HT-29 (cell line): Measurements from ENCODE around the gene CLNK. TPM values are rescaled to one million over a fixed set of nuclear protein-coding genes. Genes with fewer than 3 reads are reported as not detected.

ENCODE experiments used
- DNase-seq: peaks from one replicate; pipeline ENCODE4 v3.0.0-alpha.2; 2015; ENCODE audit warnings: low spot score
- total RNA-seq: library from RNA; depleted of rRNA; stranded (reverse); fragments of >200 nt; shearing (Covaris generic); gene quantifications from 2 replicates; pipeline ENCODE4 v1.2.3, GENCODE V29; 2014

Gene CLNK
- total RNA-seq, 1 experiment from 2014 or later, result not detected

DNA sequence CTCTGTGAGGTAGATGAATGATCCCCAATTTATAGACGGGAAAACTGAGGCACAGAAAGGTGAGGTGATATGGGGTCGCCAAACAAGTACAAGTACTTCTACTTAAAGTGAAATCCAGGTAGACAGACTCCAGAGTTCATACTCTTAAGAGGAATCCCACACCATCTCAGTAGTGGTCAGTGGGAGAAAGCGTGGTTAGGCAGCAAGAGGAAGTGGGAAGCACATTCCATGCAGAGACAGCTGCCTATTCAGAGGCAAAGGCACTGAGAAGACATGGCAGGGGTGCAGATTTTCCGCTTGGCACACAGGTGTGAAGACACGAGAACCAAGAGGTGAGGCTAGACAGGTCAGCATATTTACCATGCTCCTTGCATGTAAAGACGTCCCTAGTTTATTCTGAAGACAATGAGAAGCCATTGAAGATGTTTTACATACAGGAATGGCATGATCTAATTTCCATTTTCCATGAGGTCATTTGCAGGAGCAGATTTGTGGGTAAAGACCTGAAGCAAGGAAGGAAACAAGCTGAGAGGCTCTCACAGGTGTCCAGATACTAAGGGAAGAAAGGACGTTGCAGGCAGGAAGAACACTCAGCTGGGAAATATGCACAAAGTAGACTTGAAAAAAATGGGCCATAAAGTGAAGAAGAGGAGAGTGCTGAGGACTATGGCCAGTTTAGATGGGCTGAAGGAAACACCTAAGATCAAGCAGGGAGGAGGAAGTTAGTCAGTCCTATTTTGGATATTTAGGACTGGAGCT is 17.3 kb upstream of the CLNK start:
- no peak for DNase-seq

DNA sequence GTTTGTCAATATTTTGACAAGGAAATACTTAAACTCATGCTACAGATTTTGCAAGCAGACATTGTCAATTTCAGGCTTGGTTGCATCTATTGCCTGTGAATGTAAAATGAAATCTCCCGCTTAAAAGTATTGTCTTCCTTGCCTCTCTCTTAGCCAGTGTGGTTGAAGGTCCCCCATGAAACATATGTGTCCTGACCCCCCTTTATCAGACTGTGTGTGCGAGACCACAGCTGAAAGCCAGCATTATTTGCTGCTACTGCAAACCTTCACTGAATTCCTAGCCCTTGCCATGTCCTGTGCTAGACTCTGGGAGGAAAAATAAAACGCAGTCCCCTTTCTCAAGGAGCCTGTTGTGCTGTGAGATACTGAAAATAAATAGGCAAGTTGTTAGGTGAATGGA is 16.6 kb upstream of the CLNK start:
- no peak for DNase-seq

DNA sequence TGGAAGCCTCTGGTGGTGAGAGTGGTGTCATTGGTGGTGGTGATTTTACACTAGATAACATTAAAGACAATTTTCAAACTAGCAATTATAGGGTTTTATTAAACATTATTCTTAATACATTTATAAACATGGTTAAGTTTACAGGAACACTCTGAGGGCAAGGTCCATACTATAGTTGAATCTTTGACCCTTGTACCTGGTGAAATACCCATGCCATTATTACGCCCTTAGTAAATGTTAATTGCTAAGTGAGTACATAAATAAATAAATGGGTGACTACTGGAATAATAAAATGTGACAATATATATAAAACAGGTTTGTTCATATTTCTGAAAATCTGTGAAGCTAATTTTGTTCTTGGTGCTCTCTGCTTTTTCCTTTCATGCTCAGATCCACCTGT is 13.6 kb upstream of the CLNK start:
- DNase-seq, result peak; percentile 24

DNA sequence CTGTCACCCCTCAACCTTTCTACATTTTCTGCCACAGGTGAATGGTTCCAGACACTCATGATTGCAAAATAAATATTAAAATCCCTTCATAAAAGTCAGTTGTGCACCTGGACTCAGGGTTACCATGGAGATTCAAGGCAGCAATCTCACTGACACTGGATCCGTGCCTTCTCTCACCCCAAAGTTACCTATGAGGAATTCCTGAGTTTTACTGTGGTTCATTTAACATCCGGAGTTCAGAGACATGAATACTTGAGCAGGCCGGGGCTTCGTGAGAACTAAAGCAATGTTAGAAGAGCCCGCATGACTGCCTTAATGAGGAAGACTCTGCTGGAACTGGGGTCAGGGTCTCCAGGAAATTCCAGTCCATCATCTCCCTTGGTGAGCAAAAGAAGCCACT is 12.5 kb upstream of the CLNK start:
- no peak for DNase-seq

DNA sequence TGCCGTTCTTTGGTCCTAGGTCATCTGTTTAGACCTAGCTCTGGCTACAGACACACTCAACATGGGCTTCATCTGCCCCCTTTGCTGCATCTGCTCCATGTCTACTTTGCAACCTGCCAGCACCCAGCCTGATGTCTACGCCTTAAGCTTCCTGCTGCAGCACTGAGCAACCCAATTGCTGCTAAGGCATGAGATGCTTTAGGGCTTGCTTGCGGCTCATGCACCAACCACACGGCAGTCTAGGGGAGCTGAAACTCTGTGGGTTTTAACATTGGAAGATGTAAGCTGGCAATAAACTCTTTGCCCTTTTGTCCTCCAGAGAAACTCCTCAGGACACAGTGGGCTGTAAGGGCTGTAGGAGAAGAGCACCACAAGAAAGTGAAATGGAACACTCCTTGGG is 11.7 kb upstream of the CLNK start:
- no peak for DNase-seq

DNA sequence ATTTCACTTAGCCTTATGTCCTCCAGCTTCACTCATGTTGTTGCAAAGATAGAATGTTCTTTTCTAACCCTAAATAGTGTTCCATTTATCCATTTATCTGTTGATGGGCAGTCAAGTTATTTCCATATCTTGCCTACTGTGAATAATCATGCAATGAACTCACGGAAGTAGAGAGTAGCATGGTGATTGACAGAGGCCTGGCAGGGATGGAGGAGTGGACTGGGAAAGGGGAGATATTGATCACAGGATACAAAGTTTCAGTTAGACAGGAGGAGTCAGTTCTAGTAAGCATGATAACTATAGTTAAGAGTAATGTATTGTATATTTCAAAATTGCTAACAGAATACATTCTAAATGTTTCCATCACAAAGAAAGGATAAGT is 10.3 kb upstream of the CLNK start:
- peak; percentile 25 for DNase-seq

DNA sequence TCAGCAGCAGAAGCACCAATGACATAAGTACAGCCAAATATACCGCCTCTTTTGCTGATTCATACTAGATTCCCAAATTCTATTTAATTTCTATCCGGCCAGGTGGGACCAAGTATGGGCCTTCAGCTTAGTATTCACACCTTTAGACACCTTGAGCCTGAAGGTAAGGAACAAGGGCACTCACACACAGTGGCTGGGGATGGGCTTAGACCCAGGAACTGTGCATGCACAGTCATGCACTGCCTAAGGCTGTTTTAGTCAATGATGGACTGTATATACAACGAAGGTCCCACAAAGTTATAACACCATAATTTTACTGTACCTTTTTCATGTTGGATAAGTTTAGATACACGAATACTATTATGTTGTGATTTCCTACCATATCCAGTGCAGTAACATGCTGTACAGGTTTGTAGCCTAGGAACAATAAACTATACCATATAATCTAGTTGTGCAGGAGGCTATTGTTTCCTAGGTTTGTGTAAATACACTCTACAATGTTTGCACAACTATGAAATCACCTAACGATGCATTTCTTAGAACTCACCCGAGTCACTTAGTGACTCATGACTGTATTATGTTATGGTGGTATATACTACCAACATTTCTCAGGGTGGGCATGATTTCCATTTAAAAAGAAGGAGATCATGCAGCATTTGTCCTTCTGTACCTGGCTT is 9.7 kb upstream of the CLNK start:
- peak; percentile 41 for DNase-seq

DNA sequence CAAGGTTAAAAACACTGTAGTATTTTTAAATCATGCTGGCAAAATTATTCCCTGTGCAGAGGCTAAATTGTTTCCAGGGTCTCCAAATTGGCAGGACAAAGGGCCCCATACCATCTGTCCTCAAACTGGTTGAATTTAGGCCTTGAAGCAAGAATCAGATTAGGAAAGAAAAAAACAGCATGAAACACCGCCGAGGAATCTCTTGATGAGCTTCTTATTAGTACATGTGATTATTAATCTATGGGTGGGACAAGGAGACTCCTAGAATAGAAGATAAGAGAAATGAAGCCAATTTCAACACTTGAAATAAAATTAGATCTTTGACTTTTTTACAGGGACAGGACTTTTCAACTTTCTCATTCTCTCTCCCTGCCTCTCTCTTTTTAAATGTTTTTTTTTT is 7.1 kb upstream of the CLNK start:
- DNase-seq, result no peak

DNA sequence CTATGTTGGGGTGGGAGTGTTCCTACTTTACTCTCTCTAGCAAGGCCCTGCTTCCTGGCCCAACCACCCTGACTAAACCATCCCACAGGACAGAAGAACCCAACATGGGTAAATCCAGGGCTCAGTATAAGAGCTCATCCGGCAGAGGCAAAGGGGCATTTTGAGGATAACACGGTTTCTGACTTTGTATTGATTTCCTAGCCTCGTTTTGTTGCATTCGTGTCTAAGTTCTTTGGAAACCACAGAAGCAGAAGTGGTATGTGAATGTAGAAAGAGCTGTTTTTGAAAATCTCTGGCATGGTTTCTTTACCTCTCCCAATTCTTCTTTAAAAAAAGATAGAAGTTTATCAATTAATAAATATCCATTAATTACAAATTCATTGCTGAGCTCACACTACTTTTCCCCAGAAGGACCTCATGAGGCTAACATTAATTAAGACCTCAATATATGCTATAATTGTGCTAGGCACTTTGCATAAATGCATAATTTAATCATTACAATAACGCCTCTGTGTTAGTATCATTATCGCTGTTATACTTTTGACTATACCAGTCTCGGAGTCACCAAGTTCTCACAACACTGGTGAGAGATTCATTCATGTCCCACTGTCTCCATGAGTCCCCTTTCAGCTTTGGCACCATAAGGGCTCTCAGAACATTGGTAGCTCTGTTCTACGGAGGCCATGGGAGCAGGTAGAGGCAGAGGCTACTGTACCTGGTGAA is 5.8 kb upstream of the CLNK start:
- DNase-seq, result no peak

DNA sequence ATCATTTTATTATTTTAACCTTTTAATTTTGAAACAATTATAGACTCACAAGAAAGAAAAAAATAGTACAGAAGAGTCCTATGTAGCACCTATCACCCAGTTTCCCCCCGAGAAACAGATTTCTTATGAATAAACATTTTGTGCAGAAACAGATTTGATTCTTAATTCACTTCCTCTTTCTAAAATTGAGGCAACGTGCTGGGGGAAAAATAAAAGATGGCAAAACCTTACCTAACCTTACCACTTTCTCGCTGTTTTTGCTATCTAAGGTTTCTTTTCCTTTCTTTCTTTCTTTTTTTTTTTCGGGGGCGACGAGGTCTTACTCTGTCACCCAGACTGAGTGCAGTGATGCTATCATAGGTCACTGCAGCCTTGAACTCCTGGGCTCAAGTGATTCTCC is 4.3 kb upstream of the CLNK start:
- no peak for DNase-seq

DNA sequence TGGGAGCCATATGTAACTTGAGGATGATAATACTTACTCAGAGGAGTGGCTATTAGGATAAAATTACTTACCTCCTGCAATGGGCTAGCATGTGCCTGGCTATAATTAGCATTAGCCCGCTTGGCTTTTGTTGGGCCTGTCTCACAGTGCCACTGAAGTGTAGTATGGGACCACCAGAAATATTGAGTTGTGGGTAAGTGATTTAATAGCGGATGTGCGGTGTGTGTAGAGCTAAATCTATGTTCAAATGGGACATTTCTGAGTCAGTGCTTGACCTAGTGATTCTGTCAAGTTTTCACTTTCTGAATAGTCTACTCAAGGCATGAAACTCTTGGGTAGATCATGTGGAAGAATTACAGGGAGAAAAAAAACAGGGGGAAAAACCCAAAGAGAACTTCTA is 3.5 kb upstream of the CLNK start:
- DNase-seq, result no peak

DNA sequence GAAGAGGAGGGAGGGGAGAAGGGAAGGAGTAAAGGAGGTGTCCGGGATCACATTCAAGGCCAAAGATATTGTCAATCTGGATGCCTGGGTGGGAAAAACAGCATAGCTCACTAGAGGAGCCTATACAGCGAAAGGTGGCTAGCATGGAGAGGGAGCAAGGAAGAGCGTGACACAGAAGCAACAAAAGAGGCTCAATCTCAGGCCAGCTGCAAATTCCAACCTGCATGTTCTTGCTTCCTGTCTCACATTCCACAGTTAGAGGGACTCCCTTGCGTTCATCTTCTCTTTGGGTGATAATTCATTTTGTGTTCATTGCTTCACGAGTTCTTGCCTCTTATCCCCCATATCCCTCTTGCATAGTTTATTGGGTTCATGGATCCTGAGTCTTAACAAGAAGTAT is 3.0 kb upstream of the CLNK start:
- DNase-seq, result no peak

DNA sequence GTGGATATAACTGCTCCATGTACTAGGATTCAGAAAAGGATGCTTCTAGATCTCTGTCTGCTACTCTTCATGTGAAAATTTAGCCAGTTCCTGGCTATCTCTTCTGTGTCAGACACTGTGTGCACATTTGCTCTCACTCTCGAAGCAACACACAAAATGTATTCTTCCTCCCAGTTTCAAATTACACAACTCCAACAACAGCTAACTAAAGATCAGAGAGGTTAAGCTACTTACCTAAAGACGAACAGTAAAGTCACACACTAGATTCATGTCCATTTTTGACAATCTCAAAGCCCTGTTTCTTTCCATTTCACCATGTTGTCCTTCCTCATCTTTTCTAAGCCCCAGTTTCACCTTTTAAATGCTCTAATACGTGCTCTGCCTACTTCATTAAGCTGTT is 2.2 kb downstream of the CLNK start:
- DNase-seq, result no peak

DNA sequence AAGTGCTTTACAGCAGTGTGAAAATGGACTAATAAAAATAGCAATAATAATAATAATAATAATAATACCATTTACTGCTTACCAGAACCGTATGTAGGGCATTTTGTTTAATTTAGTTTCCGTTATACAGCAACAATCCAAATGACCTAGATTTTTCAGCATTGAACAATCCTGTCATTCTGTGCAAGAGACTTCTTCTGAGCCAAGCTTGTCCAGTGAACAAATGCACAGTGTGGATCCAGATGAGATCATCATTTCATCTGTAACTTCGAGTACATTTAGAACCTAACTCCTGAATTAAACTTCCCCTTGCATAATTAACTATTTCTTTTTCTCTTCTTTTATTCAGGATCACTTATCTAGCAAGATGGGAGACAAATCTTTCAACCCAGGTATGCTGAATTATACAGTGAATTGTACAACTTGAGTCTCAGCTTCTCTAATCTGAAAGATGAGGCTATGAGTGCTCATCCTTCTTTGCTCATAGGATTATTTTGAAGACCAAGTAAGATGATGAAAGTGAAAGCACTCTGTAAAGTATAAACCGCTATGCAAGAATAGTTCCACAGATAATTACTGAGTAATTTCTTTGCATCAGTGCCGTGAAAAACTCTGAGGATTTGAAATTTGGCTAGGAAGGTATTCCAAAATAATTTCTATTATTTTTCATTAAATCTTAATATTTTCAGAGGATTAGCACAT is 6.6 kb downstream of the CLNK start:
- DNase-seq, result no peak

DNA sequence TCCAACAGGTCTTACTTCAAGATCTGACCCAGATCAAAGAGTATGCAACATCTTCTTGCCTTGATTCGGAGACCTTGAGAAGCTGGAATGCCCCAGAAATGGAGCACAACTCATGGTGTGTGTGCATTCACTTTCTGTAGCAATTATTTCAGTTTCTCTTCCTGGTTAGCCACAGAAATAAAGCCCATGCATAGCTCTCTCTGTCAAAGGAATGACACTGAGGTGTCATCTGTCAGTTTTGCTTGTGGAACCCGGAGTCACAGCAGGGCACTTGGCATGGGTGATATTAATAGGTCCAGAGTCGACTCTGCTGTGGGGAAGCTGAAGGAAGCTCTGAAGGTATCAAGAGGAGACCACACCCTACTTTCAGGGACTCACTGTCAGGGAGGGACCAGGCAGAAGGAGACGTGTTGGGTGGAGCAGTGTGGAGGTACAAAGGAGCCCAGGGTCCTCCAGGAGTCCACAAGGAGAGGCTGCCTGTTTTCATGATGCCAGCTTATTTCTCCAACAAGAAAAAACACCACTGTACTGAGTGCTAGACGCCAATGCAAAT is 10.7 kb downstream of the CLNK start:
- no peak for DNase-seq

DNA sequence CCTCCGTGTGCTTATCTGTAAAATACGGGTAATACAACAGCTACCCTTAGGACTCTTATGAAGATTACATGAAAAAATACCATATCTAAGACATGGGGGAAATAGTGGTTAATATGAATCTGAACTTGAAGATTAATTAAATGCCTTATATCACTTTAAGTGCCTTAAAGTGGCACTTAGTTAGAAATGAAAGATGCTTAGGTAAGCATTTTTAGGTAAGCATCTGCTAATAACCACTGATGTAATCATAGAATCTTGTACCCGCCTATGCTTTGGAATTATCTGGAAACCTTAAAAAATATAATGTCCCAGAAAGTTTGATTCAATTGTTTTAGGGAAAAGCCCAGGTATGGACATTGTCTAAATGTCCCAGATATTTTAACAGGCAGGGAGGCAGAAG is 12.2 kb downstream of the CLNK start:
- no peak for DNase-seq

DNA sequence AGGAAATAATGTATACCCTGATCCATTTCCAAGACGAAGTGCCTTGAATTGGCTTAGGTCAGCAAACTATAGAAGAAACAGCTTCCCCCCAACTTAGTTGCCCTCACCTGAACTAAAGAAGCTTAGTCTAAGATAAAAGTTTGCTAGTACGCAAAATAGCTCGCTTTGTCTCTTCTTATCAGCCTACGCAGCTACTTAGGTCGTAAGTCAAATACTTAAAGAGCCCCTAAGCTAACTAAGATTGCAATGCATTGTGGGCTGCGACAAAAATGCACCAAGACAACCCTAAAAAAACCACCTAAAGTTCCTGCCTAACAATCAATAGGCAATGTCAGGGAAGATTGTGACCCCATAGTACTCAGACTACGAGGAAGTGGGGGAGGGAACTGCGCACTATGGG is 12.8 kb downstream of the CLNK start:
- no peak for DNase-seq

DNA sequence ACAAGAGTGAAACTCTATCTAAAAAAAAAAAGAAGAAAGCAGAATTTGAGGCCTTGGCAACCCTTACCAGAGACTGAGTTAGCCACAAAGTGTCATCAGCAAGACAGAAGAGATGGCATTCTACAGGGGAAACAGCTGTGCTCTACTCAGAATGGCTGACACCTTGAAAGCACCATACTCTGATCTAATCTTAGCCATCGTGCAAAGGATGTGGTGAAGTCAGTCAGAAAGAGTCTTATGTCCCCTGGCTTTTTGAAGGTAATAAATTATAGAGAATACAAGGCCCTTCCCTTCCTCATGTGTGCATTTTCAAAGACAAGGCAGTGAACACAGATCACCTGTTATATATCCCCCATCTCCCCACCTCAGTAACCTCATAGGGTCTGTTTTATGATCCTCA is 13.2 kb downstream of the CLNK start:
- DNase-seq, result no peak

DNA sequence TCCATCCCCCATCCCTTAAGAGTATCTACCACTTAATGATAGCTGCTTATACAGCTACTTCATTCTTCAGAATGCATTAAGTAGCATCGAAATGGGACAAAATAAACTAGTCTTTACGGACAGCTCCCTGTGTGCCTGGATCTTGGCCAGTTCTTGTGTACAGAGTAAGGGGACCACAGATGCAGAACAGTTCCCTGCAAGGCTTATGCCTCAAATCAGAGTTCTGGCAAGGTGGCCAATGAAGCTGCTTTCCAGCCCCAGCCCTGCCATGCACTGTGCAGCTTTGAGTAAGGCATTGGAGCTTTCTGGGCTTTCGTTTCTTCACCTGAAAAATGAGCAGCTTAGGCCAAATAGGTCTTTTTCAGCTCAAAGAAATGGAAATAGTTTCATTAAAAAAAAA is 14.2 kb downstream of the CLNK start:
- DNase-seq, result no peak

DNA sequence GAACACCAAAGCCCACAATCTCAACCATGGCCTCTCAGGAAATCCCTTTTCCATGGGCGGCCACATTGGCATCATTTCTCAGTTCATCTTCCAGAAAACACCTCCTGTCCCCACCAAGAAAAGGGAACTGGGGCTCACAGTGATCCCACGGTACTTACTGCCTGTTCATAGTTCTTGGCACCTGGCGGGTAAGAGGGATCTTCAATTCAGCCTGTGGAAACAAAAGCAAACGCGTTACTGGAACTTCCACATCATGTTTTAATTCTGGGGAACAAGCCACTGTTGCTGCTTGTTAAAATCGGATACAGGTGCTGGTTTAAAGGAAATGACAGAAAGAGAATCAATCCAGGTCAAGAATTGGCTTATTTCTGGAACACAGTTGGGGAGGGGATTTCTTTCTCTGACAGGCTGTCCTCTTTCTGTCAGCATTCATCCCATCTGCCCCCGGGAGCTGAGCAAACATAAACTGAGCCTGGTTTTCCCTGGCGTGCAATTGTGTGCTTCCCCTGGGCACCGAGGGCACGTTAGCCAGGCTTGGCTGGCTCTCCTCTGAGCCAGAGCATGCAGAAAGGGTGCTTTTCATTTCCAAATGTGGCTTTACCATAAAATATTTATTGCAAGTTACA is 16.8 kb downstream of the CLNK start:
- no peak for DNase-seq

DNA sequence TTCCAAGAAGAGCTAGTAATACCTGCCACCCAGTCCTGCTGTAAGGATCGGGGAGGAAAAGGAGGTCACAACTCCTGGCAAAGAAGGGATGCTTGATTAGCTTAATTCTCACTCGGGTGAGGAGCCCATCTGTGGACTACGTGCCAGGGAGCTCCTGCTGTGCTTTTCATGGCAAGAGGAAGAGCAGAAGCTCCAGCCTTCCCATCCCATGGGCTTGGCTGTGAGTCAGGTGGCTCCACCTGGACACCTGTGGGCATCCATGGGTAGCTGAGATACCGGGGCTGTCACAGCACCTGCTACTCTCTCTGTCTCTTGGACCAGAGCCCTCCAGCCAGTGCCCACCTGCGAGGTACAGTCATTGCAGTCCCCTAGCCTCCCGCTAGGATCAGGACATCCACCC is 18.0 kb downstream of the CLNK start:
- no peak for DNase-seq

DNA sequence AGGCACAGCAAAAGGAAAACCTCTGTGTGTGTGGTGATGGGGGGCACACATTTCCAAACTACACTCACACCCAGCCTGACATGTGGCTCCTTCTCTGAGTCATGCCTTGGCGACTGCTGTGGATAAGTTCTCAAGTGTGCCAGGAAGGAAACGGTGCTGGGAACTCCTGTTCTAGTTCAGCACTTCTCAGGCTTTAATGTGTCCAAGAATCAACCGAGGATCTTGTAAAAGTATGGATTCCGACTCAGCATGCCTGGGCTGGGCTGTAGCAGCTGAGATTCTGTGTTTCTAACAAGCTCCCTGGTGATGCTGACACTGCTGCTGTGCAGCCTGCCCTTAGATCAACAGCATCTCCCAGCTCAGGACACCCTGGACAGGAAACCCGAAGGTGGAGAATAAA is 20.2 kb downstream of the CLNK start:
- no peak for DNase-seq
